Body of pancreas (tissue), 4 donors: ENCODE measurements around the gene GAK.

Experiments used
- POLR2A ChIP-seq, 3 donors: fragments of 450-650 bp; IDR thresholded peaks; one replicate each; pipeline ENCODE4 v1.6.1; 2016; ENCODE audit warnings: antibody characterized with exemption in 3 of 3, mild to moderate bottlenecking in 2 of 3
- TF ChIP-seq, protein P1 (sequence below), 7 experiments: fragments of 450-650 bp in 4 of 7; fragments of 200-600 bp in 3 of 7; sonication (generic) in 3 of 7; IDR thresholded peaks; one replicate each; pipeline ENCODE4 v1.5.1; 2016 to 2019; ENCODE audit warnings: antibody characterized with exemption in 7 of 7

DNA sequence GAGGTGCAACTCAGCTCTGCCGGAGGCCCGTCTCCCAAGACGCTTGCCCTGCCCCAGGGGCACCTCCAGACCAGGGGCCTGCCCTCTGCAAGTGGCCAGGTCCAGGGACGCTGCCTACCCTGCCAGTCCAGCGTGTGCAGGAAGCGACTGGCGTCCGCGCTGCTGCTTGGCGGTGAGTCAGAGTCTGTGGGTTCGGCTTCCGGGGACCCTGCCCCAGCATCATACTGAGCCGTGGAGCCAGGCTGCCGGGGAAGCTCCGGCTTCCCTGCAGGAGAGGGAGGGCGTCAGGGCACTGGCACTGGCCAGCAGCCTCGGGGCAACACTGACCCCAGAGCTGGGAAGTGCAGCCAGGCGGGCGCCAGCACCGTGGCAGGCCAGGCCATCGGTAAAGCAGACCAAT lies 63.7 kb downstream of the GAK start:
- TF ChIP-seq, protein P1, sequence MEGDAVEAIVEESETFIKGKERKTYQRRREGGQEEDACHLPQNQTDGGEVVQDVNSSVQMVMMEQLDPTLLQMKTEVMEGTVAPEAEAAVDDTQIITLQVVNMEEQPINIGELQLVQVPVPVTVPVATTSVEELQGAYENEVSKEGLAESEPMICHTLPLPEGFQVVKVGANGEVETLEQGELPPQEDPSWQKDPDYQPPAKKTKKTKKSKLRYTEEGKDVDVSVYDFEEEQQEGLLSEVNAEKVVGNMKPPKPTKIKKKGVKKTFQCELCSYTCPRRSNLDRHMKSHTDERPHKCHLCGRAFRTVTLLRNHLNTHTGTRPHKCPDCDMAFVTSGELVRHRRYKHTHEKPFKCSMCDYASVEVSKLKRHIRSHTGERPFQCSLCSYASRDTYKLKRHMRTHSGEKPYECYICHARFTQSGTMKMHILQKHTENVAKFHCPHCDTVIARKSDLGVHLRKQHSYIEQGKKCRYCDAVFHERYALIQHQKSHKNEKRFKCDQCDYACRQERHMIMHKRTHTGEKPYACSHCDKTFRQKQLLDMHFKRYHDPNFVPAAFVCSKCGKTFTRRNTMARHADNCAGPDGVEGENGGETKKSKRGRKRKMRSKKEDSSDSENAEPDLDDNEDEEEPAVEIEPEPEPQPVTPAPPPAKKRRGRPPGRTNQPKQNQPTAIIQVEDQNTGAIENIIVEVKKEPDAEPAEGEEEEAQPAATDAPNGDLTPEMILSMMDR (IDR thresholded peaks at IDR 0.05), result no peak
- no peak for TF ChIP-seq POLR2A (IDR thresholded peaks at IDR 0.05)
